HPDE6-E6E7 (cell line): ENCODE data around the gene ARIH1.
"Not testable (repeated sequence)": the region's sequence is repeated elsewhere in the genome, so short reads cannot be mapped to it uniquely, and the experiment has no call there.

ENCODE experiments used
- DNase-seq: peaks from one replicate; pipeline ENCODE4 v3.0.0; 2011; ENCODE audit warnings: missing footprints; ENCODE audit errors: extremely low spot score

ARIH1 gene, protein sequence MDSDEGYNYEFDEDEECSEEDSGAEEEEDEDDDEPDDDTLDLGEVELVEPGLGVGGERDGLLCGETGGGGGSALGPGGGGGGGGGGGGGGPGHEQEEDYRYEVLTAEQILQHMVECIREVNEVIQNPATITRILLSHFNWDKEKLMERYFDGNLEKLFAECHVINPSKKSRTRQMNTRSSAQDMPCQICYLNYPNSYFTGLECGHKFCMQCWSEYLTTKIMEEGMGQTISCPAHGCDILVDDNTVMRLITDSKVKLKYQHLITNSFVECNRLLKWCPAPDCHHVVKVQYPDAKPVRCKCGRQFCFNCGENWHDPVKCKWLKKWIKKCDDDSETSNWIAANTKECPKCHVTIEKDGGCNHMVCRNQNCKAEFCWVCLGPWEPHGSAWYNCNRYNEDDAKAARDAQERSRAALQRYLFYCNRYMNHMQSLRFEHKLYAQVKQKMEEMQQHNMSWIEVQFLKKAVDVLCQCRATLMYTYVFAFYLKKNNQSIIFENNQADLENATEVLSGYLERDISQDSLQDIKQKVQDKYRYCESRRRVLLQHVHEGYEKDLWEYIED

DNA sequence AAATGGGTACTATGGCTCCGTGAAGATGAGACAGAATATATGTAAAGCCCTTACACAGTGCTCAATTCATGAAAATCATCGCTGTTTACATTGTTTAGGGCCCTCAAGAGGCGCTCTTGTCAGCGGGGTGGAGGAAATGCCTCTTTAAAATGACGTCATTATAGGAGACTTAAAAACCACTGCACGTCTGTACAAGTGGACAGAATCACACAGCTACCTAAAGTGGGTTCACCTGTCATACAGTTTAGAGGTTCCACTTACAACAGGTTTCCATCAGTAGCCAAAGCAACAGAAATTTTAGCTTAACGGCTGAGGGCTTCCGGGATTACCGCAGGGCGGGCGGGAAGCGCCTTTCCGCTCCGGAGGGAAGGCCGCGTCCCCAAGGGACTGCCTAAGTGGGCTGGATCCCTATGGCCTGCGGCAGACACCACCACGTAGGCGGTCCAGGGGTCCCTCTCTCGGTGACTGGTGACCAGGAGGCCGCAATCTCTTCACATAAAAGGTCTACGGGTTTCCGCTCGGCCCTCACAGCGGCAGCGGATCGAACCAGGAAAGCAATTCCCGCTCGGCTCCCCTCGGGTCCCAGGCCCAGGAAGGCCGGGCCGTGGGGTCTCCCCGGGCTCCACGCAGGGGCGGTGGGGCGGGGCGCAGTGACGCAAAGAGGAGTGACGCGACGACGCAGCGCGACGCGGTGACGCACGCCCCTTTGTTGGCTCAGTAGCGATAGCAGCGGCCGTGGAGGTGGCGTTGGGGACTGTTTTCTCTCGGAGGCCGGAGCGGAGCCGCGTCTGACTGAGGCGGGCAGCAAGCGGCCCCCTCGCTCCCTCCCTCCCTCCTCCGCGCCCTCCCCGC is at the start of gene ARIH1:
TSS of gene ARIH1 (plus strand) at position 717 of the 852 bp plus-strand sequence. CDS start 310 bp downstream, outside the sequence.
- DNase-seq: peak; percentile 70

DNA sequence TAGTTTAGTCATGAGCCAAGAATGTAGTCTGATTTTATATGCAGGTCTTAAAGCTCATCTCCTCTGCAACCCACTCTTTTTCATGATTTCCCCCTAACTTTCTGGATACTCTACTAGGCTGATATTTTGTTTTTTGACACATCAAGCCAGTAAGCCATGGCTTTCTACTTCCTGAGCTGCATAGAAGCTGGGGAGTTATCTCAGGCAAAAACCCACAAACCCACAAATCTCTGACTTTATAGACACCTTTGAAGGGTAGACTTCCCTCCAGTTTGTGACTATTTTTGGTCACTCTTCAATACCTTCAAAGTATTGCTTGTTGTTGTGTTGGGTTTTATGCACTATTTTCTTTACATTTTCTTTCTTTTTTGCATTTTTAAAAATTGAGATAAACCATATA is 47.4 kb upstream of the ARIH1 start:
- DNase-seq: no peak

DNA sequence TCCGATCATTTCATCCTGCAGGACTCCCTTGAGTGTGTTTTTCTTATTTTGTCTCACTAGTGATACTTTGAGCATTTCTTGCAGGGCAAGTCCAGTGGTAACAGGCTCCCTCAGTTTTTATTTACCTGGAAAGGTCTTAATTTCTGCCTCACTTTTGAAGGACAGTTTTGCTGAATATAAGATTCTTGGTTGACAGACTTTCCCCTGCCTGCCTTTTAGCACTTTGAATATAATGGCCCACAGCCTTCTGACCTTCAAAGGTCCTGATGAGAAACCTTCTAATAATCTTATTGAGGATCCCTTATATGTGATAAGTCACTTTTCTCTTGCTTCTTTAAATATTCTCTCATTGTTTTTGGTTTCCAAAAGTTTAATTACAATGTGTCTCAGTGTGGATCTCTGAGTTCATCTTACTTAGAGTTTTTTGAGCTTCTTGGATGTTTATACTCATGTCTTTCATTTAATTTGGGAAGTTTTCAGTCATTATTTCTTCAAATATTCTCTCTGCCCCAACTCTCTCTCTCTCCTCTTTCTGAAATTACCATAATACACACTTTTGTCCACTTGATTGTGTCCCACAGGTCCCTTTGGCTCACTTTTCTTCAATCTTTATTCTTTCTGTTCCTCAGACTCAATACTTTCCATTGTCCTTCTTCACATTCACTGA is 36.3 kb upstream of the ARIH1 start:
- no peak for DNase-seq

DNA sequence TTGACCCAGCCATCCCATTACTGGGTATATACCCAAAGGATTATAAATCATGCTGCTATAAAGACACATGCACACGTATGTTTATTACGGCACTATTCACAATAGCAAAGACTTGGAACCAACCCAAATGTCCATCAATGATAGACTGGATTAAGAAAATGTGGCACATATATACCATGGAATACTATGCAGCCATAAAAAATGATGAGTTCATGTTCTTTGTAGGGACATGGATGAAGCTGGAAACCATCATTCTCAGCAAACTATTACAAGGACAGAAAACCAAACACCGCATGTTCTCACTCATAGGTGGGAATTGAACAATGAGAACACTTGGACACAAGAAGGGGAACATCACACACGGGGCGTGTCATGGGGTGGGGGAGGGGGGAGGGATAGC is 31.3 kb upstream of the ARIH1 start:
- not testable (repeated sequence) for DNase-seq

DNA sequence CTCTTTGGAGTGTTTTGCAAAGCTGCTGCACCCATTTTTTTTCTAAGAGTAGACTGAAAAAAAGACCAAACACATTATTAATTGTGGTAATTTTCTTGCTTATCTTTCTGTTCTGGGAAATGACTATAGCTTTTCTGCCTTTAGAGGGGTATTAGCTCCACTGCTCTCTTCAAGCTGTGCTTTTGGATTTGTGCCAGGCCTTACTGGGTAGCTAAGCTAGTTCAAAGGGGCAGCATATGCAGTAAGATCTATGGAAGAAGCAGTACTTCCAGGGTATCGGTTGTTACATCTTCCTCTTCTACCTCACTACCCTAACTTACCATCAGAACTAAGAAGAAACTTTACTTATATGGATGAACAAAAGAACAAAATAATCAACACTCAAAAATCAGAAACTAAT is 28.7 kb upstream of the ARIH1 start:
- DNase-seq: no peak

DNA sequence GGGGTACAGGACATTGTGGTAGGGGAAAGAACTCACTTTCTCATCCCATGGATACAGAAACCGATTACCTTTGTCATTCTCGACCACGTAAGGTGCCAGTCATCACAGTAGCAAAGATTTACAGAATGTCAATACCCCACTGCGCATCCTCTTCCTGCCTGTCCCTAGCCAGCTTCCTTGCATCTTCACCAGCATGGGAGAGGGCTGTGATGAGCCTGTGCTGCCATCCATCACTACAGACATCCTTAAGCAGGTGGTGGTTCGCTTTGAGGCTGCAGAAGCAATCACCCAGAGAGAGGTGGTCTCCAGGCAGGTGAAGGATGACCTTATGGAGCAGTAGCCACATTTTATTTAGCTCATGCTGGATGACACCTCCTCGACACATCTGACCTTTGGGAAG is 23.3 kb upstream of the ARIH1 start:
- DNase-seq: no peak

DNA sequence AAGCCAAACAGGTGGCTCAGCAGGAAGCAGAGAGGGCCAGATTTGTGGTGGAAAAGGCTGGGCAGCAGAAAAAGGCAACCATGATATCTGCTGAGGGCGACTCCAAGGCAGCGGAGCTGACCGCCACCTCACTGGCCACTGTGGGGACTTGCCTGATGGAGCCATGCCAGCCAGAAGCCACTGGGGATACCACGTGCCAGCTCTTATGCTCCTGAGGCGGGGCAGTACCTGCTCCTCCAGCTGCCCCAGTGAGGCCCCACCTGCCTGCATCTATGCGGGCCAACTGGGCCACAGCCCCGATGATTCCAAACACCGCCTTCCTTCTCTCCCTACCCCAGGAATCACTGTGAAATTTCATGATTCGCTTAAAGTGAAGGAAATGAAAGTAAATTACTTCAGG is 22.9 kb upstream of the ARIH1 start:
- DNase-seq: no peak

DNA sequence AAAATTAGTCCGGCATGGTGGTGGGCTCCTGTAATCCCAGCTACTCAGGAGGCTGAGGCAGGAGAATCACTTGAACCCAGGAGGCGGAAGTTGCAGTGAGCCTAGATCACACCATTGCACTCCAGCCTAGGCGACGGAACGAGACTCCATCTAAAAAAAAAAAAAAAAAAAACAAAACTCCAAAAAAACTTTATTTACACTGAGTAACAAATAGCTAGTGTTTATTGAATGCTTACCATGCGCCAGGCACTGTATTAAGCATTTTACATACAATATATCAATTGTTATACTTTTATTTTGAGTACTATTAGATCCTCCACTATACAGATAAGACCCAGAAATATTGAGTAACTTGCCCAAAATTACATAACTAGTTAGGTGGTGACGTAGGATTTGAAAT is 17.4 kb upstream of the ARIH1 start:
- no peak for DNase-seq

DNA sequence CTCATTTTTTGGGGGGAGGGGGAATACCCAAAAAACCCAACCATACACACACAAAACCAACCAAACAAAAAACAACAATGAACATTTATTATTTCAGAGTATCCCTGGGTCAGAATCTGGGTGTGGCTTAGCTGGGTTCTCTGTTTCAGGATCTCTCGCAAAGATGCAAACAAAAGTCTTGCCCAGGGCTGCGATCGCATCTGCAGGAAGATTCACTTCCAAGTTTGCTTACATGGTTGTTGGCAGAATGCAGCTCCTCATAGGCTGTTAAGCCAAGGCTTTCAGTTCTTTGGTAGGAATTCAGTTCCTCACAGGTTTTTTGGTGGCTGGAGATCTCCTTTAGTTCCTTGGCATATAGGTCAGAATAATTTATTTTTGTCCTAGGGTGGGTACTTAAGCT is 13.7 kb upstream of the ARIH1 start:
- no peak for DNase-seq

DNA sequence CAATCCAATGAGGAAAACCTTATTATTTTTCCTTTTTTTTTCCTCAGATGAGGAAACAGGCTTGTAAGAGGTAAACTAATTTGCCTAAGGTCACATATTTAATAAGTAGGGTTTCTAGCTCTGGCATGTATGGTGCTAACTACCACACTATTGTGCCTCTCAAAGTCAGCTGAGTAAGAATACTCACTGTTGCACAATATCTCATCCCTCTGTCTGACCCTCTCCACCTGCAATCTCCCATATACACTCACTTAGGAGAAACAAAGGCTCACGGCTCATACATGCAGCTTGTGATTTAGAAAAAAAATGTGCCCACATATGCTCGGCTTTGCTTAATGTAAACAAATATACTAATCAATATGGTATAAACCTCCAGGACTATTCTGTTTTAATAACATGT is 10.4 kb upstream of the ARIH1 start:
- no peak for DNase-seq

DNA sequence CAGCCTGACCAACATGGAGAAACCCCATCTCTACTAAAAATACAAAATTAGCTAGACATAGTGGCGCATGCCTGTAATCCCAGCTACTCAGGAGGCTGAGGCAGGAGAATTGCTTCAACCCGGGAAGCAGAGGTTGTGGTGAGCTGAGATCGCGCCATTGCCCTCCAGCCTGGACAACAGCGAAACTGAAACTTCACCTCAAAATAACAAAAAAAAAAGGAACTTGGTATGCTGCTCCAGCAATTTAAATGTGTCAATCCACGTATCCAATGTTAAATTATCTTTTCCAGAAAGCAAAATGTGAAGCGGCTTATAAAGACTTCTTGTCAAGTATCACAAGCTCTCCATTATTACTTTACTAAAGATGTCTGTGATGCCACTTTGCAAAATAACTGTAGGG is 9.9 kb upstream of the ARIH1 start:
- DNase-seq: no peak

DNA sequence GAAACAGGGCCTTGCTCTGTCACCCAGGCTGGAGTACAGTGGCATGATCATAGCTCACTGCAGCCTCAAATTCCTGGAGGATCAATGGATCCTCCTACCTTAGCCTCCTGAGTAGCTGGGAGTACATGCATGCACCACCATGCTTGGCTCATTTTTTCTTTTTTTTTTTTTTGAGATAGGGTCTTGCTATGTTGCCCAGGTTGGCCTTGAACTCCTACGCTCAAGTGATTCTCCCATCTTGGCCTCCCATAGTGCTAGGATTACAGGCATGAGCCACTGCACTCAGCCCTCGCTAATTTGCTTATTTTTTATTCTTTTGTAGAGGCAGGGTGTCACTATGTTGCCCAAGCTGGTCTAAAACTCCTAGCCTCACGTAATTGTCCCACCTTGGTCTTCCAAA is 6.0 kb upstream of the ARIH1 start:
- no peak for DNase-seq

DNA sequence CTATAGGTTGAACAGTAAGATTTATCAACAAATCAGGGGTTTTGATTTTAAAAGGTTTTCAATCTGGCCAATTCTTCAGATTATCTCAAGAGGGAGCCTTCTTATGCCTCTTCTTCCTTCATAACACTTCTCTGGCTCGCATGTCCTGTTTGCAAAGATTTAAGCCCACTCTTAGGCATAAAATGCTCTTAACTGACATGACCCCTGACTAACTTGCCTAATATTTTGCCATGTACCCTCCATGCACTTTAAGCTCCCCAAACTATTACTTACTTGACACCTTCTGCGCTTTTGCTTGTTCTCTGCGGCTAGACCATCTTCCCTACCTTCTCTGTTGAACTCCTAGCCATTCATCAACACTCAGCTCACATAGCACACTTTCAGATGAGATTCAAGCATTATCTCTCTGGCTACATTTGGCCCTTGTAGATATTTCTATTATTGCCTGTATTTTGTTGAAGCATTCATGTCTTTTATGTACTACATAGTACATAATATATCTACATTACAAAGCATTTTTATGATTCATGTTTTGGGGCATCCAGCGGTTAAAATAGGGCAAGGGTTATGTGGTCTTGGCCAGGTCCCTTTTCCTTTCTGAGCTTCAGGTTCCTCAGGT is 1.0 kb upstream of the ARIH1 start:
- DNase-seq: no peak

DNA sequence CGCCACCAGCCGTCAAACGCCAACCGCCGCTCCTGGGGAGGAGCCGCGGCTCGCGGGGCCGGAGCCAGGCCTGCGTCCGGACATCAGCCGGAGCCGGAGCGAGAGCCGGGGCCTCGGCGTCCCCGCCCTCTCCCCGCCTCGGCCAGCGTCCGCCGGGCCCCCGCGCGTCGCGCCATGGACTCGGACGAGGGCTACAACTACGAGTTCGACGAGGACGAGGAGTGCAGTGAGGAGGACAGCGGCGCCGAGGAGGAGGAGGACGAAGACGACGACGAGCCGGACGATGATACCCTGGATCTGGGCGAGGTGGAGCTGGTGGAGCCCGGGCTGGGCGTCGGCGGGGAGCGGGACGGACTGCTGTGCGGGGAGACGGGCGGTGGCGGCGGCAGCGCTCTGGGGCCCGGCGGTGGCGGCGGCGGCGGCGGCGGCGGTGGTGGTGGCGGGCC is 359 bp downstream of the ARIH1 start:
- peak; percentile 13 for DNase-seq

DNA sequence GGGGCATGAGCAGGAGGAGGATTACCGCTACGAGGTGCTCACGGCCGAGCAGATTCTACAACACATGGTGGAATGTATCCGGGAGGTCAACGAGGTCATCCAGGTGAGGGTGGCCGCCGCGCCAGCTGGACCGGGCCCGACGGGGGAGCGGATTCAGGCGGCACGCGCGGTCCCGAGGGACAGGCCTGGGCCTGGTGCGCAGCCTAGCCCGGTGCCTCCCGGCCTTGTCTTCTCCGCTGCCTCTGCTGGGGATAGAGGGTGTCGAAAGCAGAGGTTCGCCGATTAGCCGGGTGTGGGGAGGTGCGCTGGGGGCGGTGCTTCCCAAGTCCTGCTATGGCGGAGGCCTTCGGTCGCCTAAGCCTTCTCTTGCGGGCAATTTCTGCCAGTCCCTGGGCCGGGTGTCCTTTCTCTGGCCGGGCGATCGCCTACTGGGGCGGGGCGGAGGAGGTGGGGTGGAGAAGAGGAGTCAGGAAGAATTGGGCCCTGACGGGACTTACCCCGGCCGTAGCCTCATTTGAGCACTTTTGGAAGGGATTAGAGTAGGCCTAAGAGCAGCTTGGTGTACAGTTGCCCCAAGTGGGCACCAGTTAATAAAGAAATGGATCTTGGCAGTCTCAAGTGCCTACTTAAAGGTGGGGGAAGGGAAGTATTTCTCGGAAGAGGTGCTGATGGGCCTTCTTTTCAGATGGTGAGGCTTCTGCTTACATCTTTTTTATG is 940 bp downstream of the ARIH1 start:
- DNase-seq: peak; percentile 45

DNA sequence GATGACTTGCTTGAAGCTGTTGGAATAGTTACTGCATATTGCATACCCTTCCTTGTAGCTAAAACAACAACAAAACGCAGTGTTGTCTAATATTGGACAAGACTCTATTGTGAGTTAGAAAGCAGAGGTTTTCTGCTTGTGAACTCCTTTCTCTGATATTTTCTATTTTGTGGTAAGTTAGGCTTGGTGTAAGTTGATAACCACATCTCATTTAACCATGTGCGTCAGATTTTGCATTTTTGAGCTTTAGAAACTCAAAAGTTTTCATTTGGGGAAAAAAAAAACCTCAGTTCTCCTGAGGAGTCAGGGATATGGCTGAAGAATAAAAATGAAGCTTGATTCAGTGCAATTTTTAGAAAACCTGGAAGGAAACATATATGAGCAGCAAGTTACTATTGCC is 1.5 kb downstream of the ARIH1 start:
- no peak for DNase-seq

DNA sequence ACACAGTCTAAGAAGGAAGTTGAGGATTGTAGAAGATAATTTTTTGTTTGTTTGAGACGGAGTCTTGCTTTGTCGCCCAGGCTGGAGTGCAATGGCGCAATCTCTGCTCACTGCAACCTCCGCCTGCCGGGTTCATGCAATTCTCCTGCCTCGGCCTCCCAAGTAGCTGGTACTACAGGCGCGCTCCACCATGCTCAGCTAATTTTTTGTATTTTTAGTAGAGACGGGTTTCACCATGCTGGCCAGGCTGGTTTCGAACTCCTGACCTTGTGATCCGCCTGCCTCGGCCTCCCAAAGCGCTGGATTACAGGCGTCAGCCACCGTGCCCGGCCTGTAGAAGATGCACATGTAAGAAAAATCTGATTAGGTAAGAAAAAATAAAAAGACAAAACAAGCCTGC is 2.2 kb downstream of the ARIH1 start:
- DNase-seq: not testable (repeated sequence)

DNA sequence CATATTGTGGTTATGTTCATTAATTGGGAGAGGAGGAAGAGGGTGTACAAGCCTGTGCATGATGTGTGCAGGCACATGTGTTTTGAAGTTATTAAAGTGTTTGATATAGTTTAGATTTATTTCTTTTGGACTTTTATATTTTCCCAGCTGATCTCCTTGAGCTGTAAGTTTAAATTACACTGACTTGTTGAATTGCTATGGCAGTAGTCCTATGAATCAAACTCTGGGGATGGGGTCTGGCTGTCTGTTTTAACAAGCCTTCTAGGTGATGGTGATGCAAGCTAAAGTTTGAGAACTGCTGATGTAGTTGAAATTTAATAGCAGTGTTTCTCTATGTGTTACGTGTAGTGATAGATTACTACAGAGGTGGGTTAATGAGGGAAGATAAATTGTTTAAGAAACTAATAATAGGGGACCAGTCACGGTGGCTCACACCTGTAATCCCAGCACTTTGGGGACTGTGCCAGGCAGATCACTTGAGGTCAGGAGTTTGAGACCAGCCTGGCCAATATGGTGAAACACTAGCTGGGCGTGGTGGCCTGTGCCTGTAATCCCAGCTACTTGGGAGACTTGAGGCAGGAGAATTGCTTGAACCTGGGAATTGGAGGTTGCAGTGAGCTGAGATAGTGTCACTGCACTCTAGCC is 7.0 kb downstream of the ARIH1 start:
- DNase-seq: no peak

DNA sequence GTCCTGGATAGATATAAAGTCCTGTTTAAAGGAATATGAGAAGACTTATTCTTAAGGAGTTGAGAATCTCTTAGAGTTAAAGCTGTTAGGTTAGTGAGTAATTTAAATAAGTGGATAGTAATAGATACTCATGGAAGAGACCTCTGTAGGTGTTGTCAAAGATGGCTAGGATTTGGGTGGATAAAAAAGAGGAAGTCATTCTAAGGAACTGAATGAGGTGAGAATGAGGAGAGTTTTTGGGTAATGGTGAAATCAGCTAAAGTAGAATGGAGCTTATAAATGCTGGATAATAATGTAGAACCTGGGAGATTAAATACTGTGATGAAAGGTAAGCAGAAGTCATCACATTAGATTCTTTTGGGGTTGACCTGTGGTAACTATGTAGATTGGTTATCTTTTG is 8.1 kb downstream of the ARIH1 start:
- DNase-seq: no peak

DNA sequence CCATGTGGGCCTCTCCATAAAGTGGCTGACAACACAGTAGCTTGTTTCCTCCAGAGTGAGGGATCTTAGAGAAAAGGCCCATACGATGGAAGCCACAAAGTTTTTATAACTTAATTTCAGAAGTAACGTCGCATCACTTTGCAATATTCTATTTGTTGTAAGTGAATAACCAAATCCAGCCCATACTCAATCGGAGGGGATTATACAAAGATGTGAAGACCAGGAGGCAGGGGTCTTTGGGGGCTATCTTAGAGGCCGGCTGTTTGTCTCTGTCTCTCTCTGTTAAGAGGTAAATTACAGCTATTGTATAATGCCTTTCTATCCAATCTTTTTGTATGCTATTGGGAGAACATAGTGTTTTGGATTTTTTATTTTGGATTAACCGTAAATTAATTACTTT is 9.1 kb downstream of the ARIH1 start:
- no peak for DNase-seq
